NCI-H2107 treated with DMSO at 0.1 percent for 48 hours (cell line): ENCODE results near the gene DOCK4.
"Not testable (repeated sequence)": the region's sequence is repeated elsewhere in the genome, so short reads cannot be mapped to it uniquely, and the experiment has no call there.

ENCODE experiments used
- DNase-seq: peaks from one replicate; lab custom pipeline; 2025; ENCODE audit not compliant: unreplicated experiment; lab: John Stamatoyannopoulos, UW

Gene DOCK4

GRCh38 chr7:112136271-112137008 is 69.8 kb downstream of the DOCK4 start:
- DNase-seq: no peak

- no peak for DNase-seq
Observed at GRCh38 chr7:112135815-112136214, 70.4 kb downstream of the DOCK4 start.

GRCh38 chr7:112134039-112134438 is 72.2 kb downstream of the DOCK4 start:
- DNase-seq: no peak

- no peak for DNase-seq
Observed at GRCh38 chr7:112133328-112133727, 72.9 kb downstream of the DOCK4 start.

GRCh38 chr7:112132051-112132694 is 74.0 kb downstream of the DOCK4 start:
- no peak for DNase-seq

GRCh38 chr7:112130729-112131410 is 75.3 kb downstream of the DOCK4 start:
- no peak for DNase-seq

GRCh38 chr7:112129655-112130323 is 76.4 kb downstream of the DOCK4 start:
- peak; percentile 55 for DNase-seq

- DNase-seq: not testable (repeated sequence)
Observed at GRCh38 chr7:112128461-112129425, 77.5 kb downstream of the DOCK4 start.

GRCh38 chr7:112128041-112128440 is 78.2 kb downstream of the DOCK4 start:
- DNase-seq: not testable (repeated sequence)

GRCh38 chr7:112125250-112125649 is 80.9 kb downstream of the DOCK4 start:
- DNase-seq: no peak

GRCh38 chr7:112124061-112124766 is 82.0 kb downstream of the DOCK4 start:
- no peak for DNase-seq

GRCh38 chr7:112122798-112123197 is 83.4 kb downstream of the DOCK4 start:
- DNase-seq: no peak

GRCh38 chr7:112122144-112122543 is 84.1 kb downstream of the DOCK4 start:
- no peak for DNase-seq

GRCh38 chr7:112121318-112121717 is 84.9 kb downstream of the DOCK4 start:
- no peak for DNase-seq

GRCh38 chr7:112120696-112121217 is 85.4 kb downstream of the DOCK4 start:
- no peak for DNase-seq

GRCh38 chr7:112118581-112119566 is 87.3 kb downstream of the DOCK4 start:
- DNase-seq: no peak

- DNase-seq: peak; percentile 43
Observed at GRCh38 chr7:112116894-112117293, 89.3 kb downstream of the DOCK4 start.

GRCh38 chr7:112116358-112116757 is 89.8 kb downstream of the DOCK4 start:
- DNase-seq: no peak
